Bronchial epithelial cell (primary cell): ENCODE results near the gene BCAP31. TPM values are rescaled to one million over a fixed set of nuclear protein-coding genes. Genes with fewer than 3 reads are reported as not detected.

ENCODE experiments used
- DNase-seq: peaks from one replicate; pipeline ENCODE4 v3.0.0-alpha.2; 2010; ENCODE audit warnings: low read depth
- FAIRE-seq: peaks from 2 replicates; lab custom pipeline; 2011; peaks lifted over from hg19 to GRCh38; lab: Jason Lieb, UNC
- H3K27me3 ChIP-seq: 2 replicates; pipeline ENCODE4 v1.5.1; 2011; ENCODE audit warnings: low read length; ENCODE audit not compliant: control insufficient read depth, insufficient read depth
- H3K36me3 ChIP-seq: 2 replicates; pipeline ENCODE4 v1.5.1; 2011; ENCODE audit warnings: low read length; ENCODE audit not compliant: control insufficient read depth, insufficient read depth
- H3K4me3 ChIP-seq: 2 replicates; pipeline ENCODE4 v1.5.1; 2011; ENCODE audit warnings: mild to moderate bottlenecking, low read depth, low read length, control low read depth
- CTCF ChIP-seq: IDR thresholded peaks from 2 replicates; pipeline ENCODE4 v1.5.1; 2011; ENCODE audit warnings: mild to moderate bottlenecking, moderate library complexity, low read length, control low read depth, inconsistent platforms; ENCODE audit not compliant: insufficient read depth, severe bottlenecking
- total RNA-seq: library from RNA; depleted of rRNA; stranded (reverse); fragments of >200 nt; gene quantifications from 2 replicates; pipeline ENCODE4 v1.2.1, GENCODE V29; 2014

BCAP31 gene
- total RNA-seq, 1 donor from 2014 or later, result 300 TPM

GRCh38 chrX:153717445-153717844 lies 6.7 kb downstream of the BCAP31 start:
- no peak for DNase-seq
- peaks cover 20% of the 10 kb centered on the region for H3K36me3 ChIP-seq
- no peaks in the 10 kb centered on the region for H3K27me3 ChIP-seq
- FAIRE-seq, result no peak
- no peak overlapping the region for H3K4me3 ChIP-seq
- no peak for TF ChIP-seq CTCF

GRCh38 chrX:153714256-153714655 lies 9.9 kb downstream of the BCAP31 start:
- Histone ChIP-seq H3K4me3 (no peak overlapping the region), H3K27me3 (no peaks in the 10 kb centered on the region), H3K36me3 (peaks cover 12% of the 10 kb centered on the region)
- FAIRE-seq (no peak), DNase-seq (no peak)
- TF ChIP-seq CTCF, result no peak

GRCh38 chrX:153709726-153710674 lies 14.2 kb downstream of the BCAP31 start:
- Histone ChIP-seq H3K27me3 (no peaks in the 10 kb centered on the region), H3K4me3 (no peak overlapping the region), H3K36me3 (peaks cover 5% of the 10 kb centered on the region)
- DNase-seq, result no peak
- no peak for FAIRE-seq
- no peak for TF ChIP-seq CTCF

GRCh38 chrX:153708415-153708814 lies 15.8 kb downstream of the BCAP31 start:
- Histone ChIP-seq H3K4me3 (no peak overlapping the region), H3K36me3 (peaks cover 2% of the 10 kb centered on the region), H3K27me3 (no peaks in the 10 kb centered on the region)
- peak; percentile 87 for DNase-seq
- TF ChIP-seq CTCF, result peak; percentile 66
- no peak for FAIRE-seq

GRCh38 chrX:153707406-153707805 lies 16.8 kb downstream of the BCAP31 start:
- Histone ChIP-seq H3K27me3 (no peaks in the 10 kb centered on the region), H3K4me3 (no peak overlapping the region), H3K36me3 (peaks cover 4% of the 10 kb centered on the region)
- TF ChIP-seq CTCF, result no peak
- DNase-seq (no peak), FAIRE-seq (no peak)
